CD14-positive monocyte (primary cell): ENCODE results near the gene PSMC5. TPM values are rescaled to one million over a fixed set of nuclear protein-coding genes. Genes with fewer than 3 reads are reported as not detected.

Experiments used
- DNase-seq, 3 donors: peaks; one replicate each; pipeline ENCODE4 v3.0.0-alpha.2; 2011 to 2022
- H2AFZ ChIP-seq: 2 replicates; pipeline ENCODE4 v1.6.0; 2012; ENCODE audit warnings: mild to moderate bottlenecking, low read depth, low read length, inconsistent platforms; ENCODE audit not compliant: insufficient read depth, poor library complexity, severe bottlenecking
- H3K27ac ChIP-seq, 2 donors: 1 replicate in 1 of 2; 2 replicates in 1 of 2; pipeline ENCODE4 v1.5.1; 2012 to 2013; ENCODE audit warnings: low read length in 2 of 2, control low read depth in 1 of 2, inconsistent platforms in 1 of 2, low read depth in 1 of 2, mild to moderate bottlenecking in 1 of 2
- H3K27me3 ChIP-seq, 2 donors: one replicate each; pipeline versions ENCODE4 v1.6.0 to v1.6.1; 2011 to 2013; ENCODE audit warnings: low read length in 2 of 2; ENCODE audit not compliant: control insufficient read depth in 2 of 2, insufficient read depth in 2 of 2
- H3K36me3 ChIP-seq, 2 donors: replicated peaks in 1 of 2; 1 replicate in 1 of 2; 2 replicates in 1 of 2; pipeline versions ENCODE4 v1.5.1 to v1.6.1; 2012 to 2013; ENCODE audit warnings: low read length in 2 of 2, control low read depth in 1 of 2, inconsistent platforms in 1 of 2, mild to moderate bottlenecking in 1 of 2; ENCODE audit not compliant: insufficient read depth in 2 of 2, control insufficient read depth in 1 of 2
- H3K4me1 ChIP-seq, 2 donors: 1 replicate in 1 of 2; 2 replicates in 1 of 2; pipeline versions ENCODE4 v1.5.1 to v1.6.1; 2012 to 2013; ENCODE audit warnings: low read length in 2 of 2, control low read depth in 1 of 2, inconsistent platforms in 1 of 2, mild to moderate bottlenecking in 1 of 2, moderate library complexity in 1 of 2; ENCODE audit not compliant: insufficient read depth in 2 of 2, control insufficient read depth in 1 of 2
- H3K4me2 ChIP-seq: replicated peaks from 2 replicates; pipeline ENCODE3; 2012; ENCODE audit warnings: low read length, moderate library complexity, mild to moderate bottlenecking; ENCODE audit not compliant: poor library complexity, severe bottlenecking; ENCODE audit errors: extremely low read depth
- H3K4me3 ChIP-seq, 3 experiments: fragments of 200-600 bp in 1 of 3; sonication (generic) in 1 of 3; replicated peaks in 1 of 3; 1 replicate in 2 of 3; 2 replicates in 1 of 3; pipeline ENCODE4 v1.5.1; 2011 to 2013; ENCODE audit warnings: low read length in 3 of 3, mild to moderate bottlenecking in 3 of 3, control low read depth in 2 of 3, low read depth in 2 of 3, inconsistent platforms in 1 of 3, moderate library complexity in 1 of 3
- H3K79me2 ChIP-seq: 2 replicates; pipeline ENCODE4 v1.6.0; 2012; ENCODE audit warnings: mild to moderate bottlenecking, control low read depth, inconsistent platforms, low read length, moderate library complexity; ENCODE audit not compliant: insufficient read depth
- H3K9ac ChIP-seq: 2 replicates; pipeline ENCODE4 v1.6.0; 2017; ENCODE audit warnings: low read length, mild to moderate bottlenecking; ENCODE audit not compliant: insufficient read depth, poor library complexity, severe bottlenecking
- H3K9me3 ChIP-seq, 2 donors: replicated peaks in 1 of 2; 1 replicate in 1 of 2; 2 replicates in 1 of 2; pipeline versions ENCODE4 v1.5.1 to v1.6.1; 2012 to 2013; ENCODE audit warnings: low read length in 2 of 2, control low read depth in 1 of 2; ENCODE audit not compliant: control insufficient read depth in 1 of 2, insufficient read depth in 1 of 2
- H4K20me1 ChIP-seq: 2 replicates; pipeline ENCODE4 v1.6.0; 2012; ENCODE audit warnings: mild to moderate bottlenecking, low read length, control low read depth, moderate library complexity; ENCODE audit not compliant: insufficient read depth
- H3K27ac Mint-ChIP-seq, 7 donors: one replicate each; pipeline ENCODE4 v1.8.0; 2020; ENCODE audit warnings: mild to moderate bottlenecking in 7 of 7, mixed read lengths in 7 of 7, moderate library complexity in 6 of 7, inconsistent platforms in 2 of 7
- H3K27me3 Mint-ChIP-seq, 3 donors: one replicate each; pipeline ENCODE4 v1.8.0; 2021 to 2022; ENCODE audit warnings: low read depth in 3 of 3, mild to moderate bottlenecking in 3 of 3, mixed read lengths in 3 of 3, moderate library complexity in 3 of 3, inconsistent platforms in 1 of 3
- H3K36me3 Mint-ChIP-seq, 2 donors: one replicate each; pipeline ENCODE4 v1.8.0; 2020; ENCODE audit warnings: mixed read lengths in 2 of 2, inconsistent platforms in 1 of 2, mild to moderate bottlenecking in 1 of 2
- H3K4me1 Mint-ChIP-seq: one replicate; pipeline ENCODE4 v1.8.0; 2020; ENCODE audit warnings: mild to moderate bottlenecking, mixed read lengths
- H3K4me3 Mint-ChIP-seq, 2 donors: one replicate each; pipeline ENCODE4 v1.8.0; 2020; ENCODE audit warnings: mild to moderate bottlenecking in 2 of 2, mixed read lengths in 2 of 2, moderate library complexity in 1 of 2
- H3K9me3 Mint-ChIP-seq, 7 donors: one replicate each; pipeline ENCODE4 v1.8.0; 2020 to 2022; ENCODE audit warnings: mixed read lengths in 7 of 7, mild to moderate bottlenecking in 6 of 7, moderate library complexity in 6 of 7, inconsistent platforms in 2 of 7
- WGBS: methylation state at CpG from one replicate; pipeline ENCODE4 v1.1.5; 2013; ENCODE audit warnings: missing lambda C conversion rate; ENCODE audit not compliant: insufficient coverage; 5-methylcytosine and 5-hydroxymethylcytosine counted together
- intact Hi-C, 2 donors: fragments of 100-400 bp; cut with micrococcal nuclease; formaldehyde crosslinking; loops; one replicate each; pipeline versions ENCODE4 v1.15.0 to v1.15.1; 2023
- polyA plus RNA-seq, 3 donors: library from polyadenylated mRNA; depleted of rRNA in 1 of 3; unstranded in 2 of 3; stranded (reverse) in 1 of 3; fragments of 300-500 nt in 2 of 3; fragments of >200 nt in 1 of 3; fragmentation: Illumina TruSeq in 2 of 3; gene quantifications; 1 replicate in 2 of 3; 2 replicates in 1 of 3; pipeline ENCODE4 v1.2.3, GENCODE V29; 2012 to 2021
- TF ChIP-seq, protein P1 (sequence below): fragments of 200-600 bp; IDR thresholded peaks from one replicate; pipeline ENCODE4 v1.8.0; 2022; ENCODE audit warnings: antibody characterized with exemption, mild to moderate bottlenecking

Gene PSMC5
- polyA plus RNA-seq, 3 donors = 82.8 to 97.2 (median 88.3) TPM

DNA sequence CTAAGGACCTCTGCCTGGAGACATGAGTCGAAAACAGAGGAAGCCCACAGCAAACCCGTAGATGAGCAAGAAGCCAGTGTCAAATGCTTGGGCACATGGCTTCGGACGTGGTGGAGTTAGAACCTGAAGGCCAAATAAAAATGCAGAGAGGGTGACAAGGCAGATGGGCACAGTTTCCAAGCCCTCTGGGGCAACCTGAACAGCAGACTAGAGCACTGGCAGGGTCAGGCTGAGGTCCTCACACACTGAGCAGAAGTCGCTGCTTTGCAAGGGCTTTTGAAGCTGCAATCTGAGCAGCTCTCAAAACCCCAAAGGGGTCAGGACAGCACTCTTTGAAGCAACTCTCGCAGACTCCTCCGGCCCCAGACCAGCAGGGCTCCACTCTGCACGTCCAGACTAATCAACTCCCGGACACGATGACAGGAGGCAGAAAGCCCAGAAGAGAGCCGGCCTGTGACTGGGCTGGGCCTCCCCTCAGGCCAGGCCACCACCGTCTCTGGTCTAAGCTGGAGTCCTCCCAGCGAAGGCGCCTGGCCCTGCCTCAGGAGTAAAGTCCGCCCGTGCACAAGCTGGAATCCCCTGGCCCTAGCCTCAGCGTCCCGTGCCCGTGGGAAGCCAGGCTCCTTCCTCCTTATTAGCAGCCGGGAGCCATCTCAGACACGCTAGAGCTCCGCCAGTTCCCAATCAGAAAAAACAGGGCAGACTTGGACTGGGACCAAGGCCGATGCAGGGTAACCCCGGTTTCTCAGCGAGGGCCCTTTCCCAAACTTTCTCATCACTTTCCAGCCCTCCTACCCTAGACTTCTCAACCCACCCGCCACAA lies 14.3 kb downstream of the PSMC5 start:
- Histone ChIP-seq H2AFZ (peak overlapping the region; percentile 74), H3K79me2 (peaks cover 58% of the 10 kb centered on the region)

DNA sequence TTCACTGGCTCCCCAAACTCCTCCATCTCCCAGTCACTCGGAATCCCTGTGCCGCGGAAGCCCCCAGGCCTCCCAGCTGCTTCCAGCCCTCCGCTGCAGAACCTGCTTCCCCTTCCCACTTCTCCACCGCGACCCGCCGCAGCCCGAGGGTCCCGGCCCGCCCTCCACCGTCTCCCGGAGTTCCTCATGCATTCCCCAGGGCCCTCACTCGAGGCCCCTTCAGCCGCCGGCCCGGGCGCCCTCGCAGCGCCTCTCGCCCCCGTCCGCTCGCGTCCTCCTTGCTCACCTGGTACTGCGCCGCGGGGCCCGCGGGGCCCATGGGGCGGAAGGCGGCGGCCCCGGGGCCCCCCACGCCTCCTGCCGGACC lies 14.9 kb downstream of the PSMC5 start:
- Histone ChIP-seq H3K79me2 (peaks cover 52% of the 10 kb centered on the region), H3K27ac (peak overlapping the region; percentile 69 to 85), H4K20me1 (peaks cover 50% of the 10 kb centered on the region), H3K4me1 (peaks cover 46 to 51% of the 10 kb centered on the region in 2 donors), H3K4me2 (peak overlapping the region; percentile 99), H3K4me3 (peak overlapping the region; percentile 48 to 98 (median 92)), H3K9me3 (no peaks in the 10 kb centered on the region), H3K27me3 (no peaks in the 10 kb centered on the region), H3K9ac (peak overlapping the region; percentile 80), H3K36me3 (peaks cover 4 to 8% of the 10 kb centered on the region in 2 donors), H2AFZ (peak overlapping the region; percentile 74)
- Mint-ChIP-seq H3K36me3 (peaks cover 1 to 7% of the 10 kb centered on the region in 2 donors), H3K4me3 (peak overlapping the region; percentile 98), H3K9me3 (no peaks in the 10 kb centered on the region), H3K4me1 (peaks cover 46% of the 10 kb centered on the region), H3K27ac (peak overlapping the region; percentile 85 to 96 (median 93)), H3K27me3 (peaks cover 0 to 3% (median 1%) of the 10 kb centered on the region in 3 donors)
- peak in 2 of 3 donors; percentile 8 to 34 for DNase-seq
- intact Hi-C loops = loop anchor here (2.0 to 5.0 kb wide), 6 partner anchors 15 to 220 kb away; partner anchors contain the start of genes CCDC47 (in 1 of the 2), DDX42 (in 1 of the 2), FTSJ3 (in 1 of the 2) and LIMD2 (in 1 of the 2)
- 0% methylated on average over 36 of the region's 36 CpGs for WGBS
- TF ChIP-seq, protein P1, sequence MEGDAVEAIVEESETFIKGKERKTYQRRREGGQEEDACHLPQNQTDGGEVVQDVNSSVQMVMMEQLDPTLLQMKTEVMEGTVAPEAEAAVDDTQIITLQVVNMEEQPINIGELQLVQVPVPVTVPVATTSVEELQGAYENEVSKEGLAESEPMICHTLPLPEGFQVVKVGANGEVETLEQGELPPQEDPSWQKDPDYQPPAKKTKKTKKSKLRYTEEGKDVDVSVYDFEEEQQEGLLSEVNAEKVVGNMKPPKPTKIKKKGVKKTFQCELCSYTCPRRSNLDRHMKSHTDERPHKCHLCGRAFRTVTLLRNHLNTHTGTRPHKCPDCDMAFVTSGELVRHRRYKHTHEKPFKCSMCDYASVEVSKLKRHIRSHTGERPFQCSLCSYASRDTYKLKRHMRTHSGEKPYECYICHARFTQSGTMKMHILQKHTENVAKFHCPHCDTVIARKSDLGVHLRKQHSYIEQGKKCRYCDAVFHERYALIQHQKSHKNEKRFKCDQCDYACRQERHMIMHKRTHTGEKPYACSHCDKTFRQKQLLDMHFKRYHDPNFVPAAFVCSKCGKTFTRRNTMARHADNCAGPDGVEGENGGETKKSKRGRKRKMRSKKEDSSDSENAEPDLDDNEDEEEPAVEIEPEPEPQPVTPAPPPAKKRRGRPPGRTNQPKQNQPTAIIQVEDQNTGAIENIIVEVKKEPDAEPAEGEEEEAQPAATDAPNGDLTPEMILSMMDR = no peak

More for the DNA sequence above, 14.3 kb downstream of the PSMC5 start:
- H3K9me3 ChIP-seq = no peaks in the 10 kb centered on the region
- peak overlapping the region; percentile 48 to 98 (median 92) for H3K4me3 ChIP-seq
- Mint-ChIP-seq H3K4me3 (peak overlapping the region; percentile 98), H3K27me3 (peaks cover 0 to 3% (median 1%) of the 10 kb centered on the region in 3 donors), H3K9me3 (no peaks in the 10 kb centered on the region), H3K4me1 (peaks cover 46% of the 10 kb centered on the region), H3K36me3 (peaks cover 7 to 13% of the 10 kb centered on the region in 2 donors), H3K27ac (peak overlapping the region; percentile 85 to 96 (median 93))
- peak overlapping the region; percentile 99 for H3K4me2 ChIP-seq
- peak overlapping the region; percentile 69 to 85 for H3K27ac ChIP-seq
- H3K4me1 ChIP-seq = peaks cover 46 to 51% of the 10 kb centered on the region in 2 donors
- DNase-seq = peak in 2 of 3 donors; percentile 39 to 66
- peaks cover 56% of the 10 kb centered on the region for H4K20me1 ChIP-seq
- intact Hi-C loops = loop anchor here (2.0 to 5.0 kb wide), 6 partner anchors 15 to 219 kb away; partner anchors contain the start of genes FTSJ3 (in 2 of the 2), PSMC5 (in 2 of the 2), CCDC47 (in 1 of the 2) and DDX42 (in 1 of the 2)
- TF ChIP-seq, protein P1 = no peak
- peaks cover 10 to 14% of the 10 kb centered on the region in 2 donors for H3K36me3 ChIP-seq
- WGBS = 10% methylated on average over 26 of the region's 26 CpGs
- H3K27me3 ChIP-seq = no peaks in the 10 kb centered on the region
- H3K9ac ChIP-seq = peak overlapping the region; percentile 80
